RPMI8226 (cell line): ENCODE results near the gene PTGR3.

Experiments
- DNase-seq: peaks from one replicate; pipeline ENCODE4 v3.0.0-alpha.2; 2015

The PTGR3 gene

GRCh38 chr18:75214766-75215510, 6.0 kb upstream of the PTGR3 start:
- no peak for DNase-seq

- DNase-seq, result no peak
Observed at GRCh38 chr18:75214332-75214690, 5.4 kb upstream of the PTGR3 start.

GRCh38 chr18:75213611-75214331, 4.8 kb upstream of the PTGR3 start:
- DNase-seq, result no peak

- DNase-seq, result no peak
Observed at GRCh38 chr18:75212751-75213090, 3.8 kb upstream of the PTGR3 start.

GRCh38 chr18:75211953-75212750, 3.2 kb upstream of the PTGR3 start:
- DNase-seq, result peak; percentile 53

GRCh38 chr18:75211626-75211952, 2.6 kb upstream of the PTGR3 start:
- DNase-seq, result peak; percentile 48

GRCh38 chr18:75211002-75211621, 2.2 kb upstream of the PTGR3 start:
- DNase-seq, result peak; percentile 62

- DNase-seq, result peak; percentile 89
Observed at GRCh38 chr18:75210274-75211001, 1.5 kb upstream of the PTGR3 start, which contains the start of gene TSHZ1. Gene TSHZ1, plus strand, starts transcription at chr18:75210797. Its CDS starts 1,080 bp downstream, at chr18:75211877.

GRCh38 chr18:75209951-75210258, 966 bp upstream of the PTGR3 start:
- no peak for DNase-seq

GRCh38 chr18:75208836-75209128, 157 bp downstream of the PTGR3 start:
- no peak for DNase-seq

- DNase-seq, result peak; percentile 75
Observed at GRCh38 chr18:75208155-75208835, 644 bp downstream of the PTGR3 start.

GRCh38 chr18:75207310-75208154, 1.4 kb downstream of the PTGR3 start:
- DNase-seq, result peak; percentile 54

GRCh38 chr18:75206452-75207309, 2.3 kb downstream of the PTGR3 start:
- DNase-seq, result no peak

GRCh38 chr18:75205514-75206132, 3.3 kb downstream of the PTGR3 start:
- DNase-seq, result no peak

- DNase-seq, result no peak
Observed at GRCh38 chr18:75204732-75205513, 4.0 kb downstream of the PTGR3 start.

GRCh38 chr18:75204269-75204731, 4.6 kb downstream of the PTGR3 start:
- no peak for DNase-seq

GRCh38 chr18:75203416-75204268, 5.3 kb downstream of the PTGR3 start:
- DNase-seq, result no peak
